ENCODE results near the gene EFNA5.

The EFNA5 gene

GRCh38 chr5:107580889-107581820 is 89.6 kb downstream of the EFNA5 start:
- peaks cover 3% of the 10 kb centered on the region for H3K4me1 ChIP-seq (ENCODE audit: insufficient read depth, insufficient read length)
- no peak for TF ChIP-seq SUZ12 (IDR thresholded peaks at IDR 0.05; ENCODE audit: extremely low read depth, insufficient read depth, insufficient read length)
- no peak for DNase-seq (ENCODE audit: low read depth, low spot score)
- H3K9ac ChIP-seq (ENCODE audit: insufficient read length, low read depth) = no peak overlapping the region
- H3K27me3 ChIP-seq (ENCODE audit: insufficient read depth, insufficient read length) = no peaks in the 10 kb centered on the region
- no peak overlapping the region for H3K4me3 ChIP-seq (ENCODE audit: insufficient read length, low read depth)
- H3K36me3 ChIP-seq (ENCODE audit: insufficient read depth, insufficient read length, low read length) = no peaks in the 10 kb centered on the region
- H3K9me3 ChIP-seq (ENCODE audit: insufficient read depth, low read length) = no peaks in the 10 kb centered on the region

DNA sequence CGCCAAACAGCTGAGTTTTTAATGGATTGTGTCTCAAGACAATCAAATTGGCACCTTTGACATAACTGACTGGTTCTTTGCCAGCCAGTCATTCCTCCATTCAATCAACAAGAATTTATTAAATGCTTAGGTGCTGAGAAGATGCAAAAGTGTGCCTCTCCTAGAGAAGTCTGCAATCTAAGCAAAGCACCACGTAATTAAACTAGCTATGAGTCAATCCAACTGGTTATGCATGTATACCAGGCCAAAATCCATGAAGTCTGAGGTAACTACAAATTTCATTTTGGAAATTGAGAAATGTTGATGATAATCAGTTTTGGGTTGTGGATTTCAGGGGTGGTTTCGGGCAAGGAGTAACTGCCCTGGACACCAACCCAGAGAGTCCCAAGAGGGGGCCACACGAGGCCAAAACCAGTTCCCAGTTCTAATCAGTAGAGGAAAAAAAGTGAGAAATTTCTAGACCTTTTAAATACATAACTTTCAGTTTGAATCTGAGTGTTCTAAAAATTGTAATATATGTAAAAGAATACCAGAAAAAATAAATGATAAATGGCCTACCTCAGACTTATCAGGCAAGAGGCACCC is 92.6 kb downstream of the EFNA5 start:
- Histone ChIP-seq H3K9me3 (ENCODE audit: insufficient read depth, low read length) (no peaks in the 10 kb centered on the region), H3K36me3 (ENCODE audit: insufficient read depth, insufficient read length, low read length) (no peaks in the 10 kb centered on the region), H3K9ac (ENCODE audit: insufficient read length, low read depth) (no peak overlapping the region), H3K4me1 (ENCODE audit: insufficient read depth, insufficient read length) (peaks cover 3% of the 10 kb centered on the region), H3K4me3 (ENCODE audit: insufficient read length, low read depth) (no peak overlapping the region), H3K27me3 (ENCODE audit: insufficient read depth, insufficient read length) (no peaks in the 10 kb centered on the region)
- TF ChIP-seq ZNF274 (IDR thresholded peaks at IDR 0.05; ENCODE audit: low read depth, low read length) (no peak), YY1 (IDR thresholded peaks at IDR 0.05; ENCODE audit: insufficient read depth, insufficient read length) (no peak), SUZ12 (IDR thresholded peaks at IDR 0.05; ENCODE audit: extremely low read depth, insufficient read depth, insufficient read length) (no peak)
- no peak for DNase-seq (ENCODE audit: low read depth, low spot score)

GRCh38 chr5:107577394-107577950 is 93.3 kb downstream of the EFNA5 start:
- Histone ChIP-seq H3K9me3 (ENCODE audit: insufficient read depth, low read length) (no peaks in the 10 kb centered on the region), H3K9ac (ENCODE audit: insufficient read length, low read depth) (no peak overlapping the region), H3K36me3 (ENCODE audit: insufficient read depth, insufficient read length, low read length) (no peaks in the 10 kb centered on the region), H3K4me3 (ENCODE audit: insufficient read length, low read depth) (no peak overlapping the region), H3K4me1 (ENCODE audit: insufficient read depth, insufficient read length) (peaks cover 3% of the 10 kb centered on the region), H3K27me3 (ENCODE audit: insufficient read depth, insufficient read length) (no peaks in the 10 kb centered on the region)
- no peak for DNase-seq (ENCODE audit: low read depth, low spot score)
- TF ChIP-seq YY1 (IDR thresholded peaks at IDR 0.05; ENCODE audit: insufficient read depth, insufficient read length) (no peak), SUZ12 (IDR thresholded peaks at IDR 0.05; ENCODE audit: extremely low read depth, insufficient read depth, insufficient read length) (no peak)

DNA sequence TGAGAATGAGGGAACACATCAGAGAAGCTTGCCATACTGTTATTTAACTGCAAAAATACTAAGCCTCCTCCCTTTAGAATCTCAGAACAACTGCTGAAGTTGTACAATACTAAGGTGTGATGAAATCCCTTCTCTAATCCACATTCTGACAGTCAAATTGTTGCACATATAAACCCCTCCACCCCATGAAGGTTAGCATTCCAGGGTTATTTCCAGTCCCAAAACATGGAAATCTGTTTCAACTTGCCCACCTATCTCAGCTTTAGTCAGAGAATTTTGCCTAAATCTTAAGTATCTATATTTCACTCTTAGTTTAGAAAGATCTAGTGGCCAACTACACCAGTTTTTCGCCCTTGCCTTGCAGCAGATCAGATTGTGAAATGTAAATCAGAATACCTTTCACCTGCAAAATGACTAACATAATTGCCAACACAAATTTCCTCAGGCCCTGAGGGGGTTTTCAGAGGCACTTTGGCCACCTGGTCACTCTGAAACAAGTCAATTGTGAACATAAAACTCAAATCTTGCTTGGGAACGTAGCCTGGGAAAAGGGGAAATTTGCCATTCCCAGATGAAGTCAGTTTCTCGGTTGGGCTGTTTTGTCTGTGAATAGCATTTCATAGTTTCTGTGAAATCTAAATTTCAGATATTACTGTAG is 93.9 kb downstream of the EFNA5 start:
- Histone ChIP-seq H3K36me3 (ENCODE audit: insufficient read depth, insufficient read length, low read length) (no peaks in the 10 kb centered on the region), H3K9ac (ENCODE audit: insufficient read length, low read depth) (no peak overlapping the region), H3K9me3 (ENCODE audit: insufficient read depth, low read length) (no peaks in the 10 kb centered on the region), H3K4me3 (ENCODE audit: insufficient read length, low read depth) (no peak overlapping the region), H3K4me1 (ENCODE audit: insufficient read depth, insufficient read length) (peaks cover 3% of the 10 kb centered on the region), H3K27me3 (ENCODE audit: insufficient read depth, insufficient read length) (no peaks in the 10 kb centered on the region)
- no peak for TF ChIP-seq ZNF274 (IDR thresholded peaks at IDR 0.05; ENCODE audit: low read depth, low read length)
- no peak for TF ChIP-seq YY1 (IDR thresholded peaks at IDR 0.05; ENCODE audit: insufficient read depth, insufficient read length)
- no peak for TF ChIP-seq SUZ12 (IDR thresholded peaks at IDR 0.05; ENCODE audit: extremely low read depth, insufficient read depth, insufficient read length)
- DNase-seq (ENCODE audit: low read depth, low spot score) = no peak

GRCh38 chr5:107576155-107576554 is 94.6 kb downstream of the EFNA5 start:
- H3K4me3 ChIP-seq (ENCODE audit: insufficient read length, low read depth) = no peak overlapping the region
- peaks cover 7% of the 10 kb centered on the region for H3K4me1 ChIP-seq (ENCODE audit: insufficient read depth, insufficient read length)
- DNase-seq (ENCODE audit: low read depth, low spot score) = no peak
- no peak overlapping the region for H3K9ac ChIP-seq (ENCODE audit: insufficient read length, low read depth)
- H3K36me3 ChIP-seq (ENCODE audit: insufficient read depth, insufficient read length, low read length) = no peaks in the 10 kb centered on the region
- H3K27me3 ChIP-seq (ENCODE audit: insufficient read depth, insufficient read length) = no peaks in the 10 kb centered on the region
- TF ChIP-seq YY1 (IDR thresholded peaks at IDR 0.05; ENCODE audit: insufficient read depth, insufficient read length) = no peak
- no peak for TF ChIP-seq SUZ12 (IDR thresholded peaks at IDR 0.05; ENCODE audit: extremely low read depth, insufficient read depth, insufficient read length)
- no peak for TF ChIP-seq ZNF274 (IDR thresholded peaks at IDR 0.05; ENCODE audit: low read depth, low read length)
- H3K9me3 ChIP-seq (ENCODE audit: insufficient read depth, low read length) = no peaks in the 10 kb centered on the region

DNA sequence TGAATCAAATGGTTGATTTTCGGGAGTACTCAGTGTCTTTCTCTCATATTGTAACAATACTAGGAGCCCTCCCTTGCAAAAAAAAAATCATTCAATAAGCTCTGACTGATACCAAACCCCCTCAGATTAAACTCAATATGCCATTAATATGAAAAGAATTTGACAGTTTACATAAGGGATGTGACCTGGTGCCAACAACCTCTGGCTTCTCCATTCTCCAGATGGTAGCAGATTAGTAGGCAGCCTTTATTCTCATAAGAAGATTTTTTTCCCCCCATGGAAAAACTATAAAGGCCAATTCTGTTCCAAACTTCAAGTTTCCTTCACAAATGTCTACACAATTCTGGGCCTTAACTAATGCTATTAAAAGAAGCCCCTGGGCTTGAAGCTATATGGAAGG is 96.5 kb downstream of the EFNA5 start:
- H3K36me3 ChIP-seq (ENCODE audit: insufficient read depth, insufficient read length, low read length) = no peaks in the 10 kb centered on the region
- H3K4me3 ChIP-seq (ENCODE audit: insufficient read length, low read depth) = no peak overlapping the region
- no peaks in the 10 kb centered on the region for H3K9me3 ChIP-seq (ENCODE audit: insufficient read depth, low read length)
- no peak for TF ChIP-seq YY1 (IDR thresholded peaks at IDR 0.05; ENCODE audit: insufficient read depth, insufficient read length)
- TF ChIP-seq SUZ12 (IDR thresholded peaks at IDR 0.05; ENCODE audit: extremely low read depth, insufficient read depth, insufficient read length) = no peak
- TF ChIP-seq ZNF274 (IDR thresholded peaks at IDR 0.05; ENCODE audit: low read depth, low read length) = no peak
- H3K27me3 ChIP-seq (ENCODE audit: insufficient read depth, insufficient read length) = no peaks in the 10 kb centered on the region
- peaks cover 7% of the 10 kb centered on the region for H3K4me1 ChIP-seq (ENCODE audit: insufficient read depth, insufficient read length)
- no peak for DNase-seq (ENCODE audit: low read depth, low spot score)
- H3K9ac ChIP-seq (ENCODE audit: insufficient read length, low read depth) = no peak overlapping the region

All from NT2/D1 (cell line).